ENCODE data around the gene DUSP18. TPM values are rescaled to one million over a fixed set of nuclear protein-coding genes. Genes with fewer than 3 reads are reported as not detected.

Gene DUSP18
- total RNA-seq, 8 experiments from 2014 or later: 1.0 to 23.2 (median 4.4) TPM

- no peak overlapping the region for H3K4me3 ChIP-seq
- 17 to 58% (median 27%) methylated on average over 1 to 5 of the region's 7 CpGs; no CpG with 5 or more reads in 7 of the 10 experiments for WGBS, 10 experiments
- no peaks in the 10 kb centered on the region for H3K4me1 ChIP-seq (replicated peaks in 1 of 2)
- no peak overlapping the region for H3K27ac ChIP-seq
- ATAC-seq (replicated peaks in 6 of 8): peak; percentile 53 to 99 (median 90)
- in situ Hi-C loops (cut with MboI; ENCODE audit: low pct_unique_long_range_greater_than_20kb in 2 of 9, low sequenced_read_pairs in 9 of 9, unreplicated experiment in 9 of 9): loop anchor here in 3 of 9 experiments (25.0 kb wide), 2 partner anchors 113 to 263 kb away; no protein-coding TSS in a partner anchor
These were observed 18.2 kb downstream of the DUSP18 start for GRCh38 chr22:30649430-30650007.

GRCh38 chr22:30648825-30649224, 18.9 kb downstream of the DUSP18 start:
- Histone ChIP-seq H3K27ac (no peak overlapping the region), H3K4me1 (replicated peaks in 1 of 2) (no peaks in the 10 kb centered on the region), H3K4me3 (no peak overlapping the region)
- 40 to 100% (median 100%) methylated on average over 1 of the region's 3 CpGs; no CpG with 5 or more reads in 6 of the 10 experiments for WGBS, 10 experiments
- ATAC-seq (replicated peaks in 6 of 8): no peak
- in situ Hi-C loops (cut with MboI; ENCODE audit: low pct_unique_long_range_greater_than_20kb in 2 of 9, low sequenced_read_pairs in 9 of 9, unreplicated experiment in 9 of 9): loop anchor here in 2 of 9 experiments (25.0 kb wide), 1 partner anchor 113 kb away; no protein-coding TSS in a partner anchor

- in situ Hi-C loops (cut with MboI; ENCODE audit: low pct_unique_long_range_greater_than_20kb in 2 of 9, low sequenced_read_pairs in 9 of 9, unreplicated experiment in 9 of 9): loop anchor here in 2 of 9 experiments (25.0 kb wide), 1 partner anchor 115 kb away; no protein-coding TSS in a partner anchor
- Histone ChIP-seq H3K4me1 (replicated peaks in 1 of 2) (no peaks in the 10 kb centered on the region), H3K27ac (no peak overlapping the region), H3K4me3 (no peak overlapping the region)
- 76 to 93% methylated on average over 3 of the region's 3 CpGs; no CpG with 5 or more reads in 8 of the 10 experiments for WGBS, 10 experiments
- ATAC-seq (replicated peaks in 6 of 8): no peak
These were observed 20.1 kb downstream of the DUSP18 start for GRCh38 chr22:30647536-30647935.

GRCh38 chr22:30646518-30647160, 21.0 kb downstream of the DUSP18 start:
- Histone ChIP-seq H3K27ac (no peak overlapping the region), H3K4me1 (replicated peaks in 1 of 2) (no peaks in the 10 kb centered on the region), H3K4me3 (no peak overlapping the region)
- WGBS, 10 experiments: 97 to 100% (median 100%) methylated on average over 1 to 10 of the region's 25 CpGs; no CpG with 5 or more reads in 7 of the 10 experiments
- in situ Hi-C loops (cut with MboI; ENCODE audit: low pct_unique_long_range_greater_than_20kb in 2 of 9, low sequenced_read_pairs in 9 of 9, unreplicated experiment in 9 of 9): loop anchor here in 2 of 9 experiments (25.0 kb wide), 1 partner anchor 116 kb away; no protein-coding TSS in a partner anchor
- no peak for ATAC-seq (replicated peaks in 6 of 8)

- Histone ChIP-seq H3K4me1 (replicated peaks in 1 of 2) (peaks cover 0 to 7% of the 10 kb centered on the region in 2 donors), H3K4me3 (no peak overlapping the region), H3K27ac (no peak overlapping the region)
- in situ Hi-C loops (cut with MboI; ENCODE audit: low pct_unique_long_range_greater_than_20kb in 2 of 9, low sequenced_read_pairs in 9 of 9, unreplicated experiment in 9 of 9): loop anchor here in 2 of 9 experiments (25.0 kb wide), 1 partner anchor 119 kb away; no protein-coding TSS in a partner anchor
- ATAC-seq (replicated peaks in 6 of 8): peak in 1 of 8 experiments; percentile 16
- 84 to 100% (median 94%) methylated on average over 1 to 7 of the region's 16 CpGs; no CpG with 5 or more reads in 4 of the 10 experiments for WGBS, 10 experiments
These were observed 24.4 kb downstream of the DUSP18 start for GRCh38 chr22:30643055-30643875.

GRCh38 chr22:30640839-30641430, 26.7 kb downstream of the DUSP18 start:
- Histone ChIP-seq H3K4me3 (no peak overlapping the region), H3K27ac (no peak overlapping the region), H3K4me1 (replicated peaks in 1 of 2) (peaks cover 15 to 19% of the 10 kb centered on the region in 2 donors)
- WGBS, 10 experiments: 80 to 100% (median 100%) methylated on average over 1 of the region's 4 CpGs; no CpG with 5 or more reads in 4 of the 10 experiments
- no peak for ATAC-seq (replicated peaks in 6 of 8)
- in situ Hi-C loops (cut with MboI; ENCODE audit: low pct_unique_long_range_greater_than_20kb in 2 of 9, low sequenced_read_pairs in 9 of 9, unreplicated experiment in 9 of 9): loop anchor here in 2 of 9 experiments (25.0 kb wide), 1 partner anchor 121 kb away; no protein-coding TSS in a partner anchor

GRCh38 chr22:30640361-30640760, 27.3 kb downstream of the DUSP18 start:
- Histone ChIP-seq H3K4me1 (replicated peaks in 1 of 2) (peaks cover 15 to 19% of the 10 kb centered on the region in 2 donors), H3K27ac (no peak overlapping the region), H3K4me3 (no peak overlapping the region)
- in situ Hi-C loops (cut with MboI; ENCODE audit: low pct_unique_long_range_greater_than_20kb in 2 of 9, low sequenced_read_pairs in 9 of 9, unreplicated experiment in 9 of 9): loop anchor here in 2 of 9 experiments (25.0 kb wide), 1 partner anchor 122 kb away; no protein-coding TSS in a partner anchor
- ATAC-seq (replicated peaks in 6 of 8): no peak
- WGBS, 10 experiments: 20 to 100% (median 93%) methylated on average over 1 to 3 of the region's 4 CpGs; no CpG with 5 or more reads in 5 of the 10 experiments

- in situ Hi-C loops (cut with MboI; ENCODE audit: low pct_unique_long_range_greater_than_20kb in 2 of 9, low sequenced_read_pairs in 9 of 9, unreplicated experiment in 9 of 9): loop anchor here in 2 of 9 experiments (25.0 kb wide), 1 partner anchor 125 kb away; no protein-coding TSS in a partner anchor
These were observed 30.0 kb downstream of the DUSP18 start for GRCh38 chr22:30637701-30638114.

GRCh38 chr22:30636226-30637077, 31.2 kb downstream of the DUSP18 start:
- in situ Hi-C loops (cut with MboI; ENCODE audit: low pct_unique_long_range_greater_than_20kb in 2 of 9, low sequenced_read_pairs in 9 of 9, unreplicated experiment in 9 of 9): loop anchor here in 2 of 9 experiments (25.0 kb wide), 1 partner anchor 126 kb away; no protein-coding TSS in a partner anchor
- peak overlapping the region; percentile 31 to 49 (median 39) for H3K4me3 ChIP-seq
- H3K27ac ChIP-seq: no peak overlapping the region
- WGBS, 10 experiments: 0 to 100% (median 73%) methylated on average over 1 to 4 of the region's 45 CpGs; no CpG with 5 or more reads in 5 of the 10 experiments
- peak in 1 of 8 experiments; percentile 1 for ATAC-seq (replicated peaks in 6 of 8)
- peaks cover 19 to 22% of the 10 kb centered on the region in 2 donors for H3K4me1 ChIP-seq (replicated peaks in 1 of 2)

More at GRCh38 chr22:30637701-30638114, 30.0 kb downstream of the DUSP18 start:
- WGBS, 10 experiments: 0 to 33% (median 13%) methylated on average over 1 of the region's 1 CpG; no CpG with 5 or more reads in 7 of the 10 experiments
- H3K27ac ChIP-seq: no peak overlapping the region
- peaks cover 19 to 22% of the 10 kb centered on the region in 2 donors for H3K4me1 ChIP-seq (replicated peaks in 1 of 2)
- no peak for ATAC-seq (replicated peaks in 6 of 8)
- no peak overlapping the region for H3K4me3 ChIP-seq

GRCh38 chr22:30635273-30636225, 32.1 kb downstream of the DUSP18 start, which contains the start of gene SLC35E4:
Gene SLC35E4 (plus strand): TSS chr22:30635781. CDS start chr22:30636451, 670 bp downstream.
- H3K4me1 ChIP-seq (replicated peaks in 1 of 2): peaks cover 19 to 22% of the 10 kb centered on the region in 2 donors
- peak within 1 kb of the TSS; percentile 31 to 49 (median 39) for H3K4me3 ChIP-seq
- WGBS, 10 experiments: 4 to 20% (median 4%) methylated on average over 1 to 14 of the region's 75 CpGs; no CpG with 5 or more reads in 7 of the 10 experiments
- ATAC-seq (replicated peaks in 6 of 8): peak; percentile 70 to 90 (median 83)
- H3K27ac ChIP-seq: peak within 1 kb of the TSS; percentile 62 to 68
- in situ Hi-C loops (cut with MboI; ENCODE audit: low pct_unique_long_range_greater_than_20kb in 2 of 9, low sequenced_read_pairs in 9 of 9, unreplicated experiment in 9 of 9): loop anchor here in 2 of 9 experiments (25.0 kb wide), 1 partner anchor 127 kb away; no protein-coding TSS in a partner anchor
